ENCODE data around the gene CEP97. TPM values are rescaled to one million over a fixed set of nuclear protein-coding genes. Genes with fewer than 3 reads are reported as not detected.
"Not testable (repeated sequence)": the region's sequence is repeated elsewhere in the genome, so short reads cannot be mapped to it uniquely, and the experiment has no call there.

CEP97 gene
- total and polyA plus RNA-seq, 9 of the 15 experiments (the other 6 are each of a cell fraction or from before 2014, with no cell fraction given), result 2.0 to 10.1 (median 4.3) TPM

- POLR2A ChIA-PET, result interaction anchor here (1.8 kb wide), 1 partner anchor 11 kb away, joined by 6 read pairs; the partner anchor contains the start of gene CEP97
- ATAC-seq (no peak), FAIRE-seq (no peak), DNase-seq (ENCODE audit: extremely low read depth in 1 of 4, low spot score in 3 of 4) (no peak)
- Histone ChIP-seq H3K36me3 (ENCODE audit: control insufficient read depth, insufficient read depth, low read length) (peaks cover 44% of the 10 kb centered on the region; the same call in 2 of the 3 replicates), H2AFZ (ENCODE audit: low read depth, low read length) (no peak overlapping the region), H3K9me1 (ENCODE audit: control insufficient read depth, insufficient read depth, low read length) (no peaks in the 10 kb centered on the region), H4K20me1 (replicated peaks; ENCODE audit: control insufficient read depth, insufficient read depth, low read length) (no peaks in the 10 kb centered on the region), H3K27me3 (ENCODE audit: control insufficient read depth in 2 of 2, insufficient read depth in 2 of 2, low read length in 2 of 2) (no peaks in the 10 kb centered on the region), H3K27ac (ENCODE audit: extremely low read depth, low read depth, low read length) (no peak overlapping the region), H3K9me3 (replicated peaks; ENCODE audit: control insufficient read depth, insufficient read depth, low read depth, low read length) (0 out of 2 replicates have a peak, but pooled peaks cover 1% of the 10 kb centered on the region), H3K79me2 (ENCODE audit: control insufficient read depth, insufficient read depth, low read length) (no peaks in the 10 kb centered on the region), H3K4me3 (no peak overlapping the region), H3K4me1 (replicated peaks in 1 of 2; ENCODE audit: control insufficient read depth in 2 of 2, insufficient read depth in 2 of 2, low read length in 2 of 2) (no peaks in the 10 kb centered on the region; a peak in 1 of 5 replicates), H3K9ac (ENCODE audit: insufficient read depth in 1 of 2, low read depth in 2 of 2, low read length in 2 of 2) (no peak overlapping the region), H3K4me2 (ENCODE audit: insufficient read depth, low read length) (no peak overlapping the region)
- TF ChIP-seq CBX8 (IDR thresholded peaks at IDR 0.05; ENCODE audit: borderline replicate concordance, extremely low read depth, low read depth, low read length, poor library complexity, severe bottlenecking) (no peak), SMC3 (conservative IDR thresholded peaks at IDR 0.05; ENCODE audit: insufficient read depth, low read depth, low read length) (no peak)
- WGBS (ENCODE audit: insufficient coverage, low coverage, missing lambda C conversion rate), result 98% methylated on average over 7 of the region's 10 CpGs
- no TSS peak for BruUV-seq (replicated peaks)
- intact Hi-C loops (cut with micrococcal nuclease) (no loop called here), in situ Hi-C loops (cut with MboI) (no loop called here)
- CTCF ChIA-PET (ENCODE audit: low intra/inter-chr PET ratio), result no interaction called here
Observed at GRCh38 chr3:101735833-101736232, 11.4 kb downstream of the CEP97 start.

DNA sequence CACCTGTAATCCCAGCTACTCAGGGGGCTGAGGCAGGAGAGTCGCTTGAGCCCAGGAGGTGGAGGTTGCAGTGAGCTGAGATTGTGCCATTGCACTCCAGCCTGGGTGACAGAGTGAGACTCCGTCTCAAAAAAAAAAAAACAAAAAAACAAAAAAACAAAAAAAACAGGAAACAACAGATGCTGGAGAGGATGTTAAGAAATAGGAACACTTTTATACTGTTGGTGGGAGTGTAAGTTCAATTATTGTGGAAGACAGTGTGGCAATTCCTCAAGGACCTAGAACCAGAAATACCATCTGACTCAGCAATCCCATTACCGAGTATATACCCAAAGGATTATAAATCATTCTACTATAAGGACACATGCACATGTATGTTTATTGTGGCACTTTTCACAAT lies 17.5 kb downstream of the CEP97 start:
- intact Hi-C loops (cut with micrococcal nuclease); DNase-seq (ENCODE audit: extremely low read depth in 1 of 4, low spot score in 3 of 4); H3K9me1 ChIP-seq (ENCODE audit: control insufficient read depth, insufficient read depth, low read length); ATAC-seq; BruUV-seq (replicated peaks); H3K9ac ChIP-seq (ENCODE audit: insufficient read depth in 1 of 2, low read depth in 2 of 2, low read length in 2 of 2); H3K4me3 ChIP-seq; H3K27ac ChIP-seq (ENCODE audit: extremely low read depth, low read depth, low read length); H4K20me1 ChIP-seq (replicated peaks; ENCODE audit: control insufficient read depth, insufficient read depth, low read length); FAIRE-seq; H2AFZ ChIP-seq (ENCODE audit: low read depth, low read length); POLR2A ChIA-PET; H3K79me2 ChIP-seq (ENCODE audit: control insufficient read depth, insufficient read depth, low read length); H3K27me3 ChIP-seq (ENCODE audit: control insufficient read depth in 2 of 2, insufficient read depth in 2 of 2, low read length in 2 of 2); in situ Hi-C loops (cut with MboI); H3K9me3 ChIP-seq (replicated peaks; ENCODE audit: control insufficient read depth, insufficient read depth, low read depth, low read length); H3K36me3 ChIP-seq (ENCODE audit: control insufficient read depth, insufficient read depth, low read length); H3K4me1 ChIP-seq (replicated peaks in 1 of 2; ENCODE audit: control insufficient read depth in 2 of 2, insufficient read depth in 2 of 2, low read length in 2 of 2); H3K4me2 ChIP-seq (ENCODE audit: insufficient read depth, low read length): not testable (repeated sequence)
- CTCF ChIA-PET (ENCODE audit: low intra/inter-chr PET ratio), result interaction anchor here (0.7 kb wide), 1 partner anchor 1191 kb away, joined by 4 read pairs; no protein-coding TSS in a partner anchor
- 73% methylated on average over 1 of the region's 3 CpGs for WGBS (ENCODE audit: insufficient coverage, low coverage, missing lambda C conversion rate)
- TF ChIP-seq BCOR (IDR thresholded peaks at IDR 0.05) (0 out of 2 replicates have a peak, but pooled peaks have one; percentile 30), RBM25 (IDR thresholded peaks at IDR 0.05; ENCODE audit: low read depth, low read length, severe bottlenecking) (peak; percentile 82), SMARCA5 (IDR thresholded peaks at IDR 0.05) (peak; percentile 82)

Data from K562 (cell line).